Mesenchymal stem cell (in vitro differentiated cells and primary cell): ENCODE results near the gene PDYN.
A peak's percentile ranks its signal among the peaks of the same experiment; 100 is the strongest.

ENCODE experiments used
- DNase-seq: peaks from one replicate; pipeline ENCODE4 v3.0.0-alpha.2; 2013
- H2AFZ ChIP-seq: one replicate; pipeline ENCODE4 v1.6.1; 2013; ENCODE audit warnings: low read depth, mild to moderate bottlenecking, control low read depth, inconsistent platforms, low read length, moderate library complexity
- H2AK5ac ChIP-seq: 2 replicates; pipeline ENCODE4 v1.6.1; 2013; ENCODE audit warnings: low read length, moderate library complexity, mild to moderate bottlenecking, inconsistent platforms; ENCODE audit not compliant: severe bottlenecking
- H2BK120ac ChIP-seq: one replicate; pipeline ENCODE4 v1.6.1; 2013; ENCODE audit warnings: low read depth, mild to moderate bottlenecking, inconsistent platforms, low read length, moderate library complexity
- H2BK12ac ChIP-seq, 2 experiments: one replicate each; pipeline ENCODE4 v1.6.1; 2013; ENCODE audit warnings: inconsistent platforms in 2 of 2, low read length in 2 of 2, mild to moderate bottlenecking in 2 of 2, moderate library complexity in 2 of 2, control low read depth in 1 of 2
- H2BK15ac ChIP-seq: one replicate; pipeline ENCODE4 v1.6.1; 2013; ENCODE audit warnings: mild to moderate bottlenecking, low read depth, inconsistent platforms; ENCODE audit not compliant: poor library complexity, severe bottlenecking
- H2BK5ac ChIP-seq: 2 replicates; pipeline ENCODE4 v1.6.1; 2013; ENCODE audit warnings: low read depth, mild to moderate bottlenecking, low read length, control low read depth, inconsistent platforms; ENCODE audit not compliant: poor library complexity, severe bottlenecking
- H3K14ac ChIP-seq, 2 experiments: one replicate each; pipeline ENCODE4 v1.6.1; 2013; ENCODE audit warnings: inconsistent platforms in 2 of 2, low read length in 2 of 2, control low read depth in 1 of 2, mild to moderate bottlenecking in 1 of 2, moderate library complexity in 1 of 2
- H3K18ac ChIP-seq, 2 experiments: one replicate each; pipeline ENCODE4 v1.6.1; 2013; ENCODE audit warnings: inconsistent platforms in 2 of 2, low read length in 2 of 2, control low read depth in 1 of 2, low read depth in 1 of 2, mild to moderate bottlenecking in 1 of 2
- H3K23ac ChIP-seq, 2 experiments: one replicate each; pipeline ENCODE4 v1.6.1; 2013; ENCODE audit warnings: inconsistent platforms in 2 of 2, low read length in 2 of 2, mild to moderate bottlenecking in 2 of 2, moderate library complexity in 2 of 2, control low read depth in 1 of 2
- H3K27ac ChIP-seq: 2 replicates; pipeline ENCODE4 v1.5.1; 2013; ENCODE audit warnings: mild to moderate bottlenecking, moderate library complexity, low read length, control low read depth, inconsistent platforms; ENCODE audit not compliant: poor library complexity, severe bottlenecking
- H3K27me3 ChIP-seq, 2 experiments: 2 replicates each; pipeline versions ENCODE4 v1.6.1 to v1.7.0; 2013; ENCODE audit warnings: low read length in 2 of 2, mild to moderate bottlenecking in 2 of 2, moderate library complexity in 2 of 2, control low read depth in 1 of 2, inconsistent platforms in 1 of 2; ENCODE audit not compliant: control insufficient read depth in 1 of 2, insufficient read depth in 1 of 2
- H3K36me3 ChIP-seq, 2 experiments: 2 replicates each; pipeline versions ENCODE4 v1.6.1 to v1.7.0; 2013; ENCODE audit warnings: low read length in 2 of 2, control low read depth in 1 of 2, inconsistent platforms in 1 of 2, low read depth in 1 of 2, mild to moderate bottlenecking in 1 of 2; ENCODE audit not compliant: insufficient read depth in 2 of 2, control insufficient read depth in 1 of 2
- H3K4ac ChIP-seq, 2 experiments: one replicate each; pipeline ENCODE4 v1.6.1; 2013; ENCODE audit warnings: inconsistent platforms in 2 of 2, low read length in 2 of 2, mild to moderate bottlenecking in 2 of 2, moderate library complexity in 2 of 2, control low read depth in 1 of 2, low read depth in 1 of 2
- H3K4me1 ChIP-seq: 2 replicates; pipeline ENCODE4 v1.6.1; 2013; ENCODE audit warnings: low read depth, low read length, control low read depth; ENCODE audit not compliant: control insufficient read depth, insufficient read depth
- H3K4me2 ChIP-seq: 2 replicates; pipeline ENCODE4 v1.6.1; 2013; ENCODE audit warnings: low read length, mild to moderate bottlenecking, inconsistent platforms; ENCODE audit not compliant: poor library complexity, severe bottlenecking
- H3K4me3 ChIP-seq, 2 experiments: 2 replicates each; pipeline versions ENCODE4 v1.5.1 to v1.7.0; 2013; ENCODE audit warnings: low read length in 2 of 2, mild to moderate bottlenecking in 2 of 2, control low read depth in 1 of 2, low read depth in 1 of 2; ENCODE audit not compliant: insufficient read depth in 1 of 2
- H3K79me1 ChIP-seq: replicated peaks from 2 replicates; pipeline ENCODE4 v1.6.1; 2013; ENCODE audit warnings: mild to moderate bottlenecking, control low read depth, low read length, inconsistent platforms; ENCODE audit not compliant: poor library complexity, severe bottlenecking
- H3K9ac ChIP-seq: 2 replicates; pipeline ENCODE4 v1.7.0; 2013; ENCODE audit warnings: mild to moderate bottlenecking, low read length, moderate library complexity
- H3K9me3 ChIP-seq: 2 replicates; pipeline ENCODE4 v1.7.0; 2013; ENCODE audit warnings: mild to moderate bottlenecking, low read length; ENCODE audit not compliant: control insufficient read depth
- H4K8ac ChIP-seq: one replicate; pipeline ENCODE4 v1.6.1; 2013; ENCODE audit warnings: inconsistent platforms, mild to moderate bottlenecking, low read length, moderate library complexity
- H4K91ac ChIP-seq: one replicate; pipeline ENCODE4 v1.6.1; 2013; ENCODE audit warnings: mild to moderate bottlenecking, low read length, inconsistent platforms
- WGBS: methylation state at CpG from one replicate; pipeline ENCODE4 v1.1.7; 2013; ENCODE audit warnings: mixed read lengths; 5-methylcytosine and 5-hydroxymethylcytosine counted together

The PDYN gene

GRCh38 chr20:1945134-1945618, 48.7 kb downstream of the PDYN start:
- no peak overlapping the region for H2AFZ ChIP-seq
- no peaks in the 10 kb centered on the region for H3K9me3 ChIP-seq
- H3K36me3 ChIP-seq = peaks cover 0 to under 1% of the 10 kb centered on the region in 2 experiments
- no peak overlapping the region for H4K8ac ChIP-seq
- H3K4me1 ChIP-seq = peaks cover 17% of the 10 kb centered on the region
- H2BK5ac ChIP-seq = no peak overlapping the region
- WGBS = 89% methylated on average over 9 of the region's 9 CpGs
- no peak overlapping the region for H2BK120ac ChIP-seq
- no peak overlapping the region for H2BK12ac ChIP-seq
- no peak overlapping the region for H3K23ac ChIP-seq
- peak overlapping the region in 1 of 2 experiments; percentile 36 for H3K4me3 ChIP-seq
- H3K18ac ChIP-seq = no peak overlapping the region
- no peak overlapping the region for H3K14ac ChIP-seq
- H3K4ac ChIP-seq = no peak overlapping the region
- peak; percentile 60 for DNase-seq
- no peak overlapping the region for H3K27ac ChIP-seq
- H2BK15ac ChIP-seq = no peak overlapping the region
- no peaks in the 10 kb centered on the region for H3K79me1 ChIP-seq
- no peak overlapping the region for H3K4me2 ChIP-seq
- H4K91ac ChIP-seq = no peak overlapping the region
- H2AK5ac ChIP-seq = no peak overlapping the region
- peaks cover 0 to 39% of the 10 kb centered on the region in 2 experiments for H3K27me3 ChIP-seq
- peak overlapping the region; percentile 61 for H3K9ac ChIP-seq

GRCh38 chr20:1944345-1945091, 49.3 kb downstream of the PDYN start:
- H2BK12ac ChIP-seq = no peak overlapping the region
- WGBS = 65% methylated on average over 6 of the region's 6 CpGs
- H3K18ac ChIP-seq = no peak overlapping the region

GRCh38 chr20:1943275-1944002, 50.4 kb downstream of the PDYN start:
- H3K4ac ChIP-seq = no peak overlapping the region
- H2BK120ac ChIP-seq = no peak overlapping the region
- H2AK5ac ChIP-seq = no peak overlapping the region
- H2BK5ac ChIP-seq = no peak overlapping the region
- no peak overlapping the region for H3K27ac ChIP-seq
- H3K4me3 ChIP-seq = no peak overlapping the region
- H3K4me1 ChIP-seq = peaks cover 23% of the 10 kb centered on the region
- peaks cover 8 to 12% of the 10 kb centered on the region in 2 experiments for H3K36me3 ChIP-seq
- no peaks in the 10 kb centered on the region for H3K9me3 ChIP-seq
- no peak overlapping the region for H2AFZ ChIP-seq
- no peak overlapping the region for H4K8ac ChIP-seq
- no peak overlapping the region for H3K23ac ChIP-seq
- no peak overlapping the region for H3K4me2 ChIP-seq
- H2BK12ac ChIP-seq = no peak overlapping the region
- H3K9ac ChIP-seq = no peak overlapping the region
- H4K91ac ChIP-seq = no peak overlapping the region
- H3K14ac ChIP-seq = no peak overlapping the region
- peaks cover 4% of the 10 kb centered on the region for H3K79me1 ChIP-seq
- no peak overlapping the region for H2BK15ac ChIP-seq
- 80% methylated on average over 6 of the region's 8 CpGs for WGBS
- H3K27me3 ChIP-seq = peaks cover 0 to 39% of the 10 kb centered on the region in 2 experiments
- no peak overlapping the region for H3K18ac ChIP-seq
- no peak for DNase-seq

More at GRCh38 chr20:1944345-1945091, 49.3 kb downstream of the PDYN start:
- no peak for DNase-seq
- H4K91ac ChIP-seq = no peak overlapping the region
- H3K9ac ChIP-seq = peak overlapping the region; percentile 61
- no peak overlapping the region for H2BK15ac ChIP-seq
- peaks cover 19% of the 10 kb centered on the region for H3K4me1 ChIP-seq
- peaks cover 0 to 39% of the 10 kb centered on the region in 2 experiments for H3K27me3 ChIP-seq
- H3K9me3 ChIP-seq = no peaks in the 10 kb centered on the region
- no peak overlapping the region for H3K14ac ChIP-seq
- H4K8ac ChIP-seq = no peak overlapping the region
- no peak overlapping the region for H2AFZ ChIP-seq
- no peak overlapping the region for H3K4ac ChIP-seq
- peak overlapping the region in 1 of 2 experiments; percentile 36 for H3K4me3 ChIP-seq
- no peak overlapping the region for H3K27ac ChIP-seq
- H3K79me1 ChIP-seq = no peaks in the 10 kb centered on the region
- no peak overlapping the region for H2AK5ac ChIP-seq
- H3K4me2 ChIP-seq = no peak overlapping the region
- no peak overlapping the region for H2BK120ac ChIP-seq
- peaks cover 0 to 4% of the 10 kb centered on the region in 2 experiments for H3K36me3 ChIP-seq
- H3K23ac ChIP-seq = no peak overlapping the region
- no peak overlapping the region for H2BK5ac ChIP-seq
